ENCODE data around the gene APEX2. TPM values are rescaled to one million over a fixed set of nuclear protein-coding genes. Genes with fewer than 3 reads are reported as not detected.
A peak's percentile ranks its signal among the peaks of the same experiment; 100 is the strongest.

APEX2 gene
- total and polyA plus RNA-seq, 2 of the 4 experiments (the other 2 are of a cell fraction), result 3.4 to 16.5 TPM

- ATAC-seq (ENCODE audit: low read depth) (no peak), DNase-seq (peak; percentile 19)
- H2AFZ ChIP-seq (replicated peaks; ENCODE audit: low read length, poor library complexity), result no peak overlapping the region
- no peaks in the 10 kb centered on the region for H3K4me1 ChIP-seq (ENCODE audit: control insufficient read depth, insufficient read depth, low read length)
- no peaks in the 10 kb centered on the region for H3K9me3 ChIP-seq (ENCODE audit: control insufficient read depth, insufficient read depth, low read length)
- H3K23ac ChIP-seq (ENCODE audit: low read depth, low read length), result no peak overlapping the region
- H3K18ac ChIP-seq (ENCODE audit: low read depth, low read length), result no peak overlapping the region
- intact Hi-C loops (cut with micrococcal nuclease) (loop anchor here (1.0 to 10.0 kb wide), 2 partner anchors 166 to 812 kb away; no protein-coding TSS in a partner anchor), in situ Hi-C loops (cut with MboI; ENCODE audit: low sequenced_read_pairs) (no loop called here), dilution Hi-C loops (cut with HindIII; ENCODE audit: low sequenced_read_pairs, unreplicated experiment) (no loop called here)
- no peak overlapping the region for H3K4me3 ChIP-seq (ENCODE audit: insufficient read depth, low read depth, low read length)
- no peak overlapping the region for H2AK9ac ChIP-seq (replicated peaks; ENCODE audit: low read depth, low read length, poor library complexity)
- H4K20me1 ChIP-seq (ENCODE audit: insufficient read depth, low read length), result no peaks in the 10 kb centered on the region
- CTCF ChIA-PET, result interaction anchor here (0.6 to 1.2 kb wide), 3 partner anchors 12 to 1069 kb away, joined by 3 to 7 read pairs (median 3); no protein-coding TSS in a partner anchor
- H3K9ac ChIP-seq (ENCODE audit: low read depth, low read length), result no peak overlapping the region
- no peak overlapping the region for H3K14ac ChIP-seq (replicated peaks; ENCODE audit: low read depth, low read length)
- no peaks in the 10 kb centered on the region; the same call in 1 of the 2 replicates for H3K27me3 ChIP-seq (ENCODE audit: control insufficient read depth, insufficient read depth, low read length)
- no CpG with 5 or more reads among the region's 7 CpGs for WGBS, 2 experiments (ENCODE audit: extremely low coverage in 2 of 2, insufficient read length in 1 of 2)
- BruUV-seq (replicated peaks), result no TSS peak
- no peak overlapping the region for H2BK5ac ChIP-seq (ENCODE audit: low read depth, low read length, poor library complexity, severe bottlenecking)
- H3K4ac ChIP-seq (ENCODE audit: low read depth, low read length), result no peak overlapping the region
- no peaks in the 10 kb centered on the region for H3K36me3 ChIP-seq (ENCODE audit: control insufficient read depth, insufficient read depth, low read length)
- no peak overlapping the region for H4K5ac ChIP-seq (ENCODE audit: low read depth, low read length)
- no peak overlapping the region for H2BK120ac ChIP-seq (ENCODE audit: low read depth, low read length)
- TF ChIP-seq NFE2L2 (IDR thresholded peaks at IDR 0.05; ENCODE audit: low read depth, low read length), result no peak
- TF ChIP-seq CHD1 (IDR thresholded peaks at IDR 0.05; ENCODE audit: low read depth, low read length), result no peak
- TF ChIP-seq CTCF (conservative IDR thresholded peaks at IDR 0.05; ENCODE audit: low read depth, low read length), result no peak
- TF ChIP-seq RFX5 (IDR thresholded peaks at IDR 0.05; ENCODE audit: low read depth, low read length), result no peak
- TF ChIP-seq BHLHE40 (IDR thresholded peaks at IDR 0.05; ENCODE audit: low read depth, low read length), result no peak
- TF ChIP-seq FOS (IDR thresholded peaks at IDR 0.05; ENCODE audit: low read depth, low read length), result no peak
- no peak for TF ChIP-seq MXI1 (IDR thresholded peaks at IDR 0.05; ENCODE audit: borderline replicate concordance, low read depth, low read length)
- TF ChIP-seq SMC3 (IDR thresholded peaks at IDR 0.05; ENCODE audit: low read depth, low read length), result no peak
- TF ChIP-seq ELK1 (IDR thresholded peaks at IDR 0.05; ENCODE audit: borderline replicate concordance, low read depth, low read length), result no peak
- no peak for TF ChIP-seq RAD21 (IDR thresholded peaks at IDR 0.05; ENCODE audit: low read length)
- no peak for TF ChIP-seq USF2 (IDR thresholded peaks at IDR 0.05; ENCODE audit: low read depth, low read length)
- no peak for TF ChIP-seq CEBPB (IDR thresholded peaks at IDR 0.05; ENCODE audit: low read depth, low read length)
- no peak for TF ChIP-seq RCOR1 (IDR thresholded peaks at IDR 0.05; ENCODE audit: insufficient replicate concordance, low read length)
- TF ChIP-seq POLR2A (IDR thresholded peaks at IDR 0.05; ENCODE audit: low read depth, low read length), result no peak
- POLR2A ChIA-PET (ENCODE audit: unreplicated experiment), result no interaction called here
- H3K56ac ChIP-seq (ENCODE audit: extremely low read depth, insufficient read depth, low read length), result no peak overlapping the region
- no peaks in the 10 kb centered on the region for H3K79me1 ChIP-seq (ENCODE audit: low read depth in 1 of 2, low read length in 2 of 2)
- H2BK15ac ChIP-seq (ENCODE audit: low read depth, low read length), result no peak overlapping the region
- H2AK5ac ChIP-seq (ENCODE audit: low read depth, low read length), result no peak overlapping the region
- H3K9me1 ChIP-seq (ENCODE audit: insufficient read depth, low read length), result no peaks in the 10 kb centered on the region
- no peak overlapping the region for H4K8ac ChIP-seq (ENCODE audit: low read depth in 2 of 2, low read length in 2 of 2)
- no peak overlapping the region for H4K91ac ChIP-seq (ENCODE audit: insufficient read depth, low read depth, low read length)
- peak overlapping the region; percentile 35; the same call in 1 of the 2 replicates for H3K4me2 ChIP-seq (ENCODE audit: low read depth, low read length)
- no peak overlapping the region for H3K27ac ChIP-seq (ENCODE audit: insufficient read depth, low read length)
- H2BK20ac ChIP-seq (ENCODE audit: low read depth, low read length), result no peak overlapping the region
These were observed 56.9 kb downstream of the APEX2 start for GRCh38 chrX:55056820-55057674.
